Parathyroid adenoma (tissue), 2 donors: ENCODE results near the gene SAT2.

Experiments used
- H2AFZ ChIP-seq: fragments of 300-600 bp; sonication (generic); one replicate; pipeline ENCODE4 v1.7.0; 2017; ENCODE audit warnings: antibody characterized with exemption, mild to moderate bottlenecking
- H3K27ac ChIP-seq: fragments of 300-600 bp; sonication (generic); one replicate; pipeline ENCODE4 v1.7.0; 2017
- H3K27me3 ChIP-seq: fragments of 300-600 bp; sonication (generic); one replicate; pipeline ENCODE4 v1.7.0; 2017; ENCODE audit warnings: low read length; ENCODE audit not compliant: control insufficient read depth, insufficient read depth
- H3K36me3 ChIP-seq: fragments of 300-600 bp; sonication (generic); one replicate; pipeline ENCODE4 v1.7.0; 2017; ENCODE audit warnings: low read length; ENCODE audit not compliant: control insufficient read depth, insufficient read depth
- H3K4me1 ChIP-seq: fragments of 300-600 bp; sonication (generic); one replicate; pipeline ENCODE4 v1.7.0; 2017; ENCODE audit warnings: control low read depth
- H3K4me2 ChIP-seq: fragments of 300-600 bp; sonication (generic); one replicate; pipeline ENCODE4 v1.7.0; 2017; ENCODE audit warnings: low read length
- H3K4me3 ChIP-seq: fragments of 300-600 bp; sonication (generic); one replicate; pipeline ENCODE4 v1.7.0; 2017; ENCODE audit warnings: low read depth, low read length
- H3K79me2 ChIP-seq: fragments of 300-600 bp; sonication (generic); one replicate; pipeline ENCODE4 v1.7.0; 2017; ENCODE audit warnings: control low read depth
- H3K9ac ChIP-seq: fragments of 300-600 bp; sonication (generic); one replicate; pipeline ENCODE4 v1.7.0; 2017; ENCODE audit warnings: mild to moderate bottlenecking
- H3K9me3 ChIP-seq: fragments of 300-600 bp; sonication (generic); one replicate; pipeline ENCODE4 v1.7.0; 2017; ENCODE audit warnings: low read length; ENCODE audit not compliant: control insufficient read depth
- TF ChIP-seq, protein P1 (sequence below): fragments of 300-600 bp; sonication (generic); IDR thresholded peaks from one replicate; pipeline ENCODE4 v1.7.0; 2017; ENCODE audit warnings: antibody characterized with exemption, mild to moderate bottlenecking
- donor health status: primary hyperparathyroidism.

The SAT2 gene

DNA sequence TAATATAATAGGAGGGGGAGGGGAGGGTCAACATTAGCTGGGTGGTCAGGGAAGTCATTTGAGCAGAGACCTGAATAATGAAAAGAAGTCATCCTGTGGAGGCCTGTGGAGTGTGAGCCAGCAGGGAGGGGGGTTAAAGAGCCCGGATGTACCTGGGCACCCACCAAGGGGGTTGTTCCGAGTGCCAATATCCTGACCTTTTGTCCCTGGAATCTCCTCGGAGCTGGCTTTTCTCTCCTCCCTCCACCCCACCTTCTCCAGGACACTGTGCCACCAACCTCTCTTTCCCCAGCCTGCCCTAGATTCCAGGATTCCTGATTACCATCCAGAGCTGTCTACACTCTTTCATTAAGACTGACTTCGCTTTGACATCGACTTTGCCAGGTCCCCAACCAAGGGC lies 8.5 kb upstream of the SAT2 start:
- Histone ChIP-seq H3K4me1 (peaks cover 17% of the 10 kb centered on the region), H3K27ac (no peak overlapping the region), H3K9ac (no peak overlapping the region), H3K4me2 (no peak overlapping the region), H3K4me3 (no peak overlapping the region), H3K27me3 (no peaks in the 10 kb centered on the region), H3K9me3 (no peaks in the 10 kb centered on the region), H2AFZ (no peak overlapping the region), H3K79me2 (no peaks in the 10 kb centered on the region), H3K36me3 (no peaks in the 10 kb centered on the region)
- TF ChIP-seq, protein P1, sequence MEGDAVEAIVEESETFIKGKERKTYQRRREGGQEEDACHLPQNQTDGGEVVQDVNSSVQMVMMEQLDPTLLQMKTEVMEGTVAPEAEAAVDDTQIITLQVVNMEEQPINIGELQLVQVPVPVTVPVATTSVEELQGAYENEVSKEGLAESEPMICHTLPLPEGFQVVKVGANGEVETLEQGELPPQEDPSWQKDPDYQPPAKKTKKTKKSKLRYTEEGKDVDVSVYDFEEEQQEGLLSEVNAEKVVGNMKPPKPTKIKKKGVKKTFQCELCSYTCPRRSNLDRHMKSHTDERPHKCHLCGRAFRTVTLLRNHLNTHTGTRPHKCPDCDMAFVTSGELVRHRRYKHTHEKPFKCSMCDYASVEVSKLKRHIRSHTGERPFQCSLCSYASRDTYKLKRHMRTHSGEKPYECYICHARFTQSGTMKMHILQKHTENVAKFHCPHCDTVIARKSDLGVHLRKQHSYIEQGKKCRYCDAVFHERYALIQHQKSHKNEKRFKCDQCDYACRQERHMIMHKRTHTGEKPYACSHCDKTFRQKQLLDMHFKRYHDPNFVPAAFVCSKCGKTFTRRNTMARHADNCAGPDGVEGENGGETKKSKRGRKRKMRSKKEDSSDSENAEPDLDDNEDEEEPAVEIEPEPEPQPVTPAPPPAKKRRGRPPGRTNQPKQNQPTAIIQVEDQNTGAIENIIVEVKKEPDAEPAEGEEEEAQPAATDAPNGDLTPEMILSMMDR = no peak

DNA sequence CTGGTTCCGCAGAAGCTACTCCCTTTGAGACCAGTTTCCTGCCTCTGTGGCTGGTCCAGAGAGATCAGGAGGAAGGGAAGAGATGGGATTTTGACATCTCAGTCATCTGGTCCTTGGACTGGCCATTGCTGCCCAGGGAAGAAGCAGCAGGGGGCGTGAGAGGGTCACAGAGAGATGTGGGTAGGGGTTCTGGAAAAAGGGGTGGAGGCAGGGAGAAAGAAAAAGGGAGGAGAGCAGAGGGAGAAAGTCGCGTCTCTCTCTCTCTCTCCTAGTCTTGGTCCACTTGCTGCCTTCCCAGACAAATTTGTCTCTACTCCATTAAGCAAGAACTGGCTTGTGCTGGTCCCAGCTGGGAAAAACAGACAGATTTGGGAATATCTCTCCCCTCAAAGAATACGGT lies 6.8 kb upstream of the SAT2 start:
- no peaks in the 10 kb centered on the region for H3K36me3 ChIP-seq
- no peaks in the 10 kb centered on the region for H3K9me3 ChIP-seq
- no peak overlapping the region for H3K27ac ChIP-seq
- H3K4me1 ChIP-seq = peaks cover 25% of the 10 kb centered on the region
- no peaks in the 10 kb centered on the region for H3K27me3 ChIP-seq
- no peaks in the 10 kb centered on the region for H3K79me2 ChIP-seq
- H2AFZ ChIP-seq = no peak overlapping the region
- no peak overlapping the region for H3K4me3 ChIP-seq
- H3K4me2 ChIP-seq = no peak overlapping the region
- TF ChIP-seq, protein P1 = peak; percentile 25
- H3K9ac ChIP-seq = no peak overlapping the region

DNA sequence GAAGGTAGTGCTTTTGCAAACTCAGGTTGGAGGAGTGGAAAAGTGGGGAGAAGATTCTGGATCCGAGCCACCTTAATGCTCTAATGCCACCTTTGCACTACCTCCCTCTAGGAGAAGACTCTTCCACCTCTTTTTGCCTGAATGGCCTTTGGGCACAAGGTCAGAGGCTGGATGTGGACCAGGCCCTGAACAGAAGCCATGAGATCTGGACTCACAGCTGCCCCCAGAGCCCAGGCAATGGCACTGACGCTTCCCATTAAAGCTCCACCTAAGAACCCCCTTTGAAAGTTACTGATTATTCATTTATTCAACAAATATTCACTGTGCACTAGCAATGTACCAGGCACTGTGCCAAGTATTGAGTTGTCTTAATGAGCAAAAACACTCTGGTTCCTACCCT lies 5.5 kb upstream of the SAT2 start:
- H3K4me3 ChIP-seq = no peak overlapping the region
- no peak overlapping the region for H3K4me2 ChIP-seq
- no peaks in the 10 kb centered on the region for H3K9me3 ChIP-seq
- H3K36me3 ChIP-seq = no peaks in the 10 kb centered on the region
- no peaks in the 10 kb centered on the region for H3K79me2 ChIP-seq
- H3K27ac ChIP-seq = peak overlapping the region; percentile 3
- peaks cover 25% of the 10 kb centered on the region for H3K4me1 ChIP-seq
- TF ChIP-seq, protein P1 = no peak
- no peaks in the 10 kb centered on the region for H3K27me3 ChIP-seq
- H2AFZ ChIP-seq = peak overlapping the region; percentile 85
- H3K9ac ChIP-seq = no peak overlapping the region

DNA sequence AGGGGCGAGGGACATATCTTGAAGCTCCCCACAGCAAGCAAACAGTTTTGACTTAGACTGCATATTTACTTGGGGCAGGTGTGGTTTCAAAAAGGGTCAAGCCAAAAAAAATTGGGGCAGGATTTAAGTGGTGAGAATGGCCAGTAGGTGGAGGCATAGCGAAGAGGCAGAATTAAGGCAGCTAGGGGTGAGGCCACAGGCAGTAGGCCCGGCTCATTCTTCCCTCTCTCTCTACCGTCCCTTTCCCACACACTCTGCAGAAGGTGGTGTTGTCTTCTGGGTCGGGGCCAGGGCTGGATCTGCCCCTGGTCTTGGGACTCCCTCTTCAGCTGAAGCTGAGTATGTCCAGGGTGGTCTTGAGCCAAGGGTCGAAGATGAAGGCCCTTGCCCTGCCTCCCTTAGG lies 4.9 kb upstream of the SAT2 start:
- TF ChIP-seq, protein P1 = peak; percentile 72
- Histone ChIP-seq H3K27ac (peak overlapping the region; percentile 3), H3K9ac (no peak overlapping the region), H3K4me3 (peak overlapping the region; percentile 1), H3K4me2 (no peak overlapping the region), H3K9me3 (no peaks in the 10 kb centered on the region), H3K36me3 (no peaks in the 10 kb centered on the region), H3K79me2 (no peaks in the 10 kb centered on the region), H2AFZ (peak overlapping the region; percentile 85), H3K4me1 (peaks cover 25% of the 10 kb centered on the region), H3K27me3 (no peaks in the 10 kb centered on the region)
